ENCODE data around the gene C2orf92.

C2orf92 gene

DNA sequence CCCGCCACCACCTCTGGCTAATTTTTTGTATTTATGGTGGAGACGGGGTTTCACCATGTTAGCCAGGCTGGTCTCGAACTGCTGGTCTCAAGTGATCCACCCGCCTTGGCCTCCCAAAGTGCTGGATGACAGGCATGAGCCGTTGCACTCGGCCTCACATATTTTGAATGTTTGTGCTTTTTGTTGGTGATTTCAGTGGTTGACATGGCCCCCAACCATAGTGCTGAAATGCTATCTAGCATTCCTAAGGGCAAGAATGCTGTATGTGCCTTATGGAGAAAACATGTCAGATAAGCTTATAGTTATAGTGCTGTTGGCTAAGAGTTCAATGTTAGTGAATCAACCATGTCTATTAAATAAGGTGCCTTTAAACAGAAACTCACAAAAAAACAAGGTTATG lies 52.7 kb downstream of the C2orf92 start:
- TF ChIP-seq, protein P1, sequence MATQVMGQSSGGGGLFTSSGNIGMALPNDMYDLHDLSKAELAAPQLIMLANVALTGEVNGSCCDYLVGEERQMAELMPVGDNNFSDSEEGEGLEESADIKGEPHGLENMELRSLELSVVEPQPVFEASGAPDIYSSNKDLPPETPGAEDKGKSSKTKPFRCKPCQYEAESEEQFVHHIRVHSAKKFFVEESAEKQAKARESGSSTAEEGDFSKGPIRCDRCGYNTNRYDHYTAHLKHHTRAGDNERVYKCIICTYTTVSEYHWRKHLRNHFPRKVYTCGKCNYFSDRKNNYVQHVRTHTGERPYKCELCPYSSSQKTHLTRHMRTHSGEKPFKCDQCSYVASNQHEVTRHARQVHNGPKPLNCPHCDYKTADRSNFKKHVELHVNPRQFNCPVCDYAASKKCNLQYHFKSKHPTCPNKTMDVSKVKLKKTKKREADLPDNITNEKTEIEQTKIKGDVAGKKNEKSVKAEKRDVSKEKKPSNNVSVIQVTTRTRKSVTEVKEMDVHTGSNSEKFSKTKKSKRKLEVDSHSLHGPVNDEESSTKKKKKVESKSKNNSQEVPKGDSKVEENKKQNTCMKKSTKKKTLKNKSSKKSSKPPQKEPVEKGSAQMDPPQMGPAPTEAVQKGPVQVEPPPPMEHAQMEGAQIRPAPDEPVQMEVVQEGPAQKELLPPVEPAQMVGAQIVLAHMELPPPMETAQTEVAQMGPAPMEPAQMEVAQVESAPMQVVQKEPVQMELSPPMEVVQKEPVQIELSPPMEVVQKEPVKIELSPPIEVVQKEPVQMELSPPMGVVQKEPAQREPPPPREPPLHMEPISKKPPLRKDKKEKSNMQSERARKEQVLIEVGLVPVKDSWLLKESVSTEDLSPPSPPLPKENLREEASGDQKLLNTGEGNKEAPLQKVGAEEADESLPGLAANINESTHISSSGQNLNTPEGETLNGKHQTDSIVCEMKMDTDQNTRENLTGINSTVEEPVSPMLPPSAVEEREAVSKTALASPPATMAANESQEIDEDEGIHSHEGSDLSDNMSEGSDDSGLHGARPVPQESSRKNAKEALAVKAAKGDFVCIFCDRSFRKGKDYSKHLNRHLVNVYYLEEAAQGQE (IDR thresholded peaks at IDR 0.05; ENCODE audit: insufficient read depth in 1 of 2, low read depth in 2 of 2, low read length in 2 of 2): no peak
- no peak for TF ChIP-seq POLR2AphosphoS5 (IDR thresholded peaks at IDR 0.05; ENCODE audit: low read depth, low read length)
- TF ChIP-seq FOXP2 (optimal IDR thresholded peaks at IDR 0.05; ENCODE audit: borderline replicate concordance, extremely low read depth, extremely low read length, insufficient read depth): no peak
- no peak for TF ChIP-seq TAF1 (IDR thresholded peaks at IDR 0.05; ENCODE audit: borderline replicate concordance, insufficient read depth, low read length)
- no peak for TF ChIP-seq SIN3A (IDR thresholded peaks at IDR 0.05; ENCODE audit: borderline replicate concordance, insufficient read depth, low read length)

DNA sequence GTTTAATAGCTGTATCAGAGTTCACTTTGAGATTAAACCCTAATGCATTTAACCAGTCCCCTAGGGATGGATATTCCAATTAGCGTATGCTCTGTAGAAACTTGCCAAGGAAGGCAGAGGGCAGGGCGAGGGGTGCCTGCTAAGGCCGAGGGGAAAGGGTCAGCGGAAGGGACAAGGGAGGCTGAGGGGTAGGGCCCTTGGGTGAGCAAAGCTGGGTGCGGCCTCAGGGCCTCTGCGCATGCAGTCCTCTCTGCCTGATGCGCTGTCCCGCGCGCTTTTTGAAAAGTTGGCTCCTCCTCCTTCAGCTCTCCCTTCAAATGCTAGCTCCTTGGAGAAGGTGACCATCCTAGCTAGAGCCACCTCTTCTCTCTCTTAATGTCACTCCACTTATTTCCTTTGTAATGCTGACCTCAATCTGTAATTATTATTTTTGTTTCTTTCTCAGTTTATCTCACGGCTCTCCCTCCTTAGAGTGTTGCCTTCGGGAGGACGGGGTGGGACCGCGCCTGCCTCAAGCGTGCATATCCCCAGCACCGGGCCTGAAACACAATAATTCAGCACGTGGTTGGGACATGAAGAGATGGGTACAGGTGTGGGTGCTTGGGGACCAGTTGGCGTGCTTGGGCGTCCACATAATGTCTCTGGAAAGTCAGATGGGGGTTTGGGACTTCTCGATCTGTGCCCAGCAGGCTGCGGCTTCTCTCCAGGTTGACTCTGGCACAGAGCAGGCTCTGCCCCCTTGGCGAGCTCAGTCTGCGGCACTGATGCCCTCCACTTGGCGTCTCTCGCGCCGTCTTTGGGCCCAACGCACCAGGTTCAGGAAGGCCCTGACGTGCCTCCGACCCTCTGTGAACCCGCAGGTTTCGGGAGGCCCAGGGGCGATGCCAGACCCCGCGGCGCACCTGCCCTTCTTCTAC lies 53.9 kb downstream of the C2orf92 start:
- no peak for TF ChIP-seq SIN3A (IDR thresholded peaks at IDR 0.05; ENCODE audit: borderline replicate concordance, insufficient read depth, low read length)
- TF ChIP-seq POLR2AphosphoS5 (IDR thresholded peaks at IDR 0.05; ENCODE audit: low read depth, low read length): no peak
- TF ChIP-seq TAF1 (IDR thresholded peaks at IDR 0.05; ENCODE audit: borderline replicate concordance, insufficient read depth, low read length): no peak
- TF ChIP-seq, protein P1 (IDR thresholded peaks at IDR 0.05; ENCODE audit: insufficient read depth in 1 of 2, low read depth in 2 of 2, low read length in 2 of 2): no peak
- no peak for TF ChIP-seq FOXP2 (optimal IDR thresholded peaks at IDR 0.05; ENCODE audit: borderline replicate concordance, extremely low read depth, extremely low read length, insufficient read depth)

DNA sequence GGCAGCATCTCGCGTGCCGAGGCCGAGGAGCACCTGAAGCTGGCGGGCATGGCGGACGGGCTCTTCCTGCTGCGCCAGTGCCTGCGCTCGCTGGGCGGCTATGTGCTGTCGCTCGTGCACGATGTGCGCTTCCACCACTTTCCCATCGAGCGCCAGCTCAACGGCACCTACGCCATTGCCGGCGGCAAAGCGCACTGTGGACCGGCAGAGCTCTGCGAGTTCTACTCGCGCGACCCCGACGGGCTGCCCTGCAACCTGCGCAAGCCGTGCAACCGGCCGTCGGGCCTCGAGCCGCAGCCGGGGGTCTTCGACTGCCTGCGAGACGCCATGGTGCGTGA lies 54.5 kb downstream of the C2orf92 start:
- no peak for TF ChIP-seq SIN3A (IDR thresholded peaks at IDR 0.05; ENCODE audit: borderline replicate concordance, insufficient read depth, low read length)
- TF ChIP-seq, protein P1 (IDR thresholded peaks at IDR 0.05; ENCODE audit: insufficient read depth in 1 of 2, low read depth in 2 of 2, low read length in 2 of 2): no peak
- no peak for TF ChIP-seq POLR2AphosphoS5 (IDR thresholded peaks at IDR 0.05; ENCODE audit: low read depth, low read length)
- TF ChIP-seq TAF1 (IDR thresholded peaks at IDR 0.05; ENCODE audit: borderline replicate concordance, insufficient read depth, low read length): no peak
- no peak for TF ChIP-seq FOXP2 (optimal IDR thresholded peaks at IDR 0.05; ENCODE audit: borderline replicate concordance, extremely low read depth, extremely low read length, insufficient read depth)

DNA sequence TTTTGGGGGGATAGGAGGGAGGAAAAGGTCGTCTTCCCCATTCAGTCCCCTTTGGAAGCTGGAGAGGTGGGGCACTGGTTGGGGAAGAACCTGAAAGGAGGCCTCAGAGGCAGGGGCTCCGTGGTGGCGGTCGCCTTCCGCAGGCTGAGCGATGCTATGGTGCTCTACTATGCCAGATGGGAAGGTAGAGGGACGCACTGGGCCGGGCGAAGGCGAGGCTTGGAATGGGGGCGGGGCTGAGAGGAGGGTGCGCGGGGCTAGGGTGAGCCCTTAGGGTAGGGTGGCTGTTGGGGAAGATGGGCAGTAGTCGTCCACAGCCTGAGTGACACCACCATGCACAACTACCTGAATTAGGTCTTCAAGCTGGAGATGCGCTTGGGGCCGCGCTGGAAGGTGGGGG lies 55.0 kb downstream of the C2orf92 start:
- TF ChIP-seq, protein P1 (IDR thresholded peaks at IDR 0.05; ENCODE audit: insufficient read depth in 1 of 2, low read depth in 2 of 2, low read length in 2 of 2): no peak
- TF ChIP-seq POLR2AphosphoS5 (IDR thresholded peaks at IDR 0.05; ENCODE audit: low read depth, low read length): no peak
- no peak for TF ChIP-seq FOXP2 (optimal IDR thresholded peaks at IDR 0.05; ENCODE audit: borderline replicate concordance, extremely low read depth, extremely low read length, insufficient read depth)
- TF ChIP-seq TAF1 (IDR thresholded peaks at IDR 0.05; ENCODE audit: borderline replicate concordance, insufficient read depth, low read length): no peak
- TF ChIP-seq SIN3A (IDR thresholded peaks at IDR 0.05; ENCODE audit: borderline replicate concordance, insufficient read depth, low read length): no peak

All from PFSK-1 (cell line).